GM18907 (cell line): Measurements from ENCODE around the gene SHANK1.
"Not testable (repeated sequence)": the region's sequence is repeated elsewhere in the genome, so short reads cannot be mapped to it uniquely, and the experiment has no call there.

Source experiments
- ATAC-seq: cut with Tn5 transposase; IDR thresholded peaks from one replicate; pipeline ENCODE4 v1.9.1; 2021; ENCODE audit warnings: mild to moderate bottlenecking, moderate library complexity; ENCODE audit not compliant: unreplicated experiment

Gene SHANK1

GRCh38 chr19:50719566-50719965, at the start of gene SHANK1:
SHANK1 (minus strand) TSS chr19:50719802; CDS start chr19:50716919, 2,883 bp downstream.
- no peak for ATAC-seq

GRCh38 chr19:50768277-50768676, 48.7 kb upstream of the SHANK1 start:
- ATAC-seq = no peak

- ATAC-seq = not testable (repeated sequence)
These were observed 47.7 kb upstream of the SHANK1 start for GRCh38 chr19:50767263-50767662.

- ATAC-seq = not testable (repeated sequence)
These were observed 47.1 kb upstream of the SHANK1 start for GRCh38 chr19:50766746-50767145.

- no peak for ATAC-seq
These were observed 44.8 kb upstream of the SHANK1 start for GRCh38 chr19:50764409-50764808.

- ATAC-seq = not testable (repeated sequence)
These were observed 43.9 kb upstream of the SHANK1 start for GRCh38 chr19:50763521-50763920.

GRCh38 chr19:50761501-50761900, 41.9 kb upstream of the SHANK1 start:
- not testable (repeated sequence) for ATAC-seq

GRCh38 chr19:50759886-50760285, 40.3 kb upstream of the SHANK1 start:
- ATAC-seq = no peak

- not testable (repeated sequence) for ATAC-seq
These were observed 39.5 kb upstream of the SHANK1 start for GRCh38 chr19:50759076-50759475.

GRCh38 chr19:50757624-50758023, 38.0 kb upstream of the SHANK1 start:
- not testable (repeated sequence) for ATAC-seq

- not testable (repeated sequence) for ATAC-seq
These were observed 36.6 kb upstream of the SHANK1 start for GRCh38 chr19:50756244-50756643.

GRCh38 chr19:50753879-50754278, 34.3 kb upstream of the SHANK1 start:
- ATAC-seq = no peak

- no peak for ATAC-seq
These were observed 30.4 kb upstream of the SHANK1 start for GRCh38 chr19:50750010-50750409.

GRCh38 chr19:50749490-50749889, 29.9 kb upstream of the SHANK1 start:
- ATAC-seq = no peak

- ATAC-seq = not testable (repeated sequence)
These were observed 27.5 kb upstream of the SHANK1 start for GRCh38 chr19:50747141-50747540.

GRCh38 chr19:50745221-50745620, 25.6 kb upstream of the SHANK1 start:
- ATAC-seq = no peak

GRCh38 chr19:50743537-50743936, 23.9 kb upstream of the SHANK1 start:
- no peak for ATAC-seq

GRCh38 chr19:50741179-50741933, 21.8 kb upstream of the SHANK1 start:
- no peak for ATAC-seq

- ATAC-seq = no peak
These were observed 20.4 kb upstream of the SHANK1 start for GRCh38 chr19:50739914-50740426.

- ATAC-seq = no peak
These were observed 19.7 kb upstream of the SHANK1 start for GRCh38 chr19:50739132-50739913.

GRCh38 chr19:50736338-50736737, 16.7 kb upstream of the SHANK1 start:
- ATAC-seq = no peak

GRCh38 chr19:50735869-50736268, 16.3 kb upstream of the SHANK1 start:
- no peak for ATAC-seq
